ENCODE measurements around the gene ST6GALNAC1. TPM values are rescaled to one million over a fixed set of nuclear protein-coding genes. Genes with fewer than 3 reads are reported as not detected.

Gene ST6GALNAC1
- total RNA-seq, 1 experiment from 2014 or later: not detected

DNA sequence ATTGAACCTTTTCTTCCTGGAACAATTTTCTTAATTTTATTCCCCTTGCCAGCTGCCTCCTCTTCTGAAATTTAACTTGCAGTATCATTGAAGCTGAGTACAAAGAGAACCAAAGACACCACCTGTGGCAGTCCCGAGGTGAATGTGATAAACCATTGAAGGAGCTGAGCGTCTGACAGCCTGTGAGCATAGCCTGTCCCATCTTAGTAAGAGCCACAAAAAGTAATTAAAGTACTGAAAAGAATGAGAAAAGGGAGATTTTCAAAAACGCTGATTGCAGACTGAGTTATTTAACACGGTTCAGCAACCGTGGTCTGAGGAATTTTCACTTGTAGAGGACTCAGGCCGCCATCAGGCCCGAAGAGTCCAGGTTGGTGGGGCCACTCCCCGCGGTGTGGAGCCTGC lies 27.2 kb upstream of the ST6GALNAC1 start:
- H3K9me2 ChIP-seq (ENCODE audit: insufficient read depth): no peaks in the 10 kb centered on the region
- BruUV-seq (replicated peaks): no TSS peak
- H3K27me3 ChIP-seq (ENCODE audit: insufficient read depth, low read length): no peaks in the 10 kb centered on the region
- peak overlapping the region; percentile 78 for H3K4me2 ChIP-seq (ENCODE audit: low read length)
- ChIA-PET RAD21 (ENCODE audit: low non-redundant PET in 1 of 2, low total read pairs in 2 of 2, uncharacterized antibody in 2 of 2, unreplicated experiment in 2 of 2) (interaction anchor here in 1 of 2 experiments (1.5 kb wide), 1 partner anchor 57 kb away, joined by 3 read pairs; no protein-coding TSS in a partner anchor), POLR2A (interaction anchor here (1.0 to 2.2 kb wide), 14 partner anchors 8 to 168 kb away, joined by 3 to 17 read pairs (median 4); partner anchors contain the start of gene MFSD11), CTCF (interaction anchor here (0.9 to 3.8 kb wide), 5 partner anchors 10 to 148 kb away, joined by 3 to 33 read pairs (median 6); no protein-coding TSS in a partner anchor)
- ATAC-seq (no peak), DNase-seq (ENCODE audit: low read depth, low spot score) (no peak)
- H3K9ac ChIP-seq (ENCODE audit: low read length): peak overlapping the region; percentile 66
- H2AFZ ChIP-seq (ENCODE audit: low read depth, low read length, poor library complexity, severe bottlenecking): peak overlapping the region; percentile 51
- H3K36me3 ChIP-seq (ENCODE audit: control insufficient read depth in 1 of 2, insufficient read depth in 2 of 2, low read length in 2 of 2): no peaks in the 10 kb centered on the region; a peak in 1 of 4 replicates
- H3K27ac ChIP-seq (ENCODE audit: low read depth, low read length): peak overlapping the region; percentile 79
- H3K79me2 ChIP-seq (ENCODE audit: insufficient read depth, low read length): no peaks in the 10 kb centered on the region
- peak overlapping the region; percentile 49 to 82 for H3K4me3 ChIP-seq (replicated peaks in 1 of 2; ENCODE audit: low read depth in 1 of 2, low read length in 2 of 2)
- H4K20me1 ChIP-seq (ENCODE audit: insufficient read depth): no peaks in the 10 kb centered on the region
- intact Hi-C loops (cut with micrococcal nuclease): no loop called here
- no peaks in the 10 kb centered on the region for H3K9me3 ChIP-seq (ENCODE audit: control insufficient read depth in 1 of 2, insufficient read depth in 1 of 2, low read depth in 1 of 2, low read length in 2 of 2)
- H3K4me1 ChIP-seq (ENCODE audit: control insufficient read depth in 1 of 2, insufficient read depth in 2 of 2, low read length in 2 of 2): peaks cover 21% of the 10 kb centered on the region in 2 experiments
- TF ChIP-seq POLR2AphosphoS5 (IDR thresholded peaks at IDR 0.05; ENCODE audit: low read depth, low read length) (no peak), CBX3 (IDR thresholded peaks at IDR 0.05; ENCODE audit: low read depth) (no peak), TCF7L2 (IDR thresholded peaks at IDR 0.05; ENCODE audit: borderline replicate concordance, extremely low read depth, insufficient read depth, insufficient read length) (no peak), EGR1 (IDR thresholded peaks at IDR 0.05; ENCODE audit: low read depth) (no peak), POLR2A (IDR thresholded peaks at IDR 0.05; ENCODE audit: borderline replicate concordance, extremely low read depth, insufficient read depth, insufficient read length) (no peak), SP1 (IDR thresholded peaks at IDR 0.05; ENCODE audit: low read depth) (no peak), RAD21 (IDR thresholded peaks at IDR 0.05; ENCODE audit: low read depth) (no peak), ELF1 (IDR thresholded peaks at IDR 0.05; ENCODE audit: borderline replicate concordance, low read depth) (no peak), SRF (IDR thresholded peaks at IDR 0.05; ENCODE audit: low read depth) (no peak), EZH2 (IDR thresholded peaks at IDR 0.05) (no peak), ZFX (IDR thresholded peaks at IDR 0.05) (no peak), EZH2phosphoT487 (IDR thresholded peaks at IDR 0.05; ENCODE audit: borderline replicate concordance) (no peak), YY1 (IDR thresholded peaks at IDR 0.05; ENCODE audit: extremely low read depth, insufficient replicate concordance, low read depth, low read length) (no peak), JUND (IDR thresholded peaks at IDR 0.05) (no peak)
- TF ChIP-seq, protein P1, sequence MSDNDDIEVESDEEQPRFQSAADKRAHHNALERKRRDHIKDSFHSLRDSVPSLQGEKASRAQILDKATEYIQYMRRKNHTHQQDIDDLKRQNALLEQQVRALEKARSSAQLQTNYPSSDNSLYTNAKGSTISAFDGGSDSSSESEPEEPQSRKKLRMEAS (IDR thresholded peaks at IDR 0.05): no peak
- TF ChIP-seq, protein P2, sequence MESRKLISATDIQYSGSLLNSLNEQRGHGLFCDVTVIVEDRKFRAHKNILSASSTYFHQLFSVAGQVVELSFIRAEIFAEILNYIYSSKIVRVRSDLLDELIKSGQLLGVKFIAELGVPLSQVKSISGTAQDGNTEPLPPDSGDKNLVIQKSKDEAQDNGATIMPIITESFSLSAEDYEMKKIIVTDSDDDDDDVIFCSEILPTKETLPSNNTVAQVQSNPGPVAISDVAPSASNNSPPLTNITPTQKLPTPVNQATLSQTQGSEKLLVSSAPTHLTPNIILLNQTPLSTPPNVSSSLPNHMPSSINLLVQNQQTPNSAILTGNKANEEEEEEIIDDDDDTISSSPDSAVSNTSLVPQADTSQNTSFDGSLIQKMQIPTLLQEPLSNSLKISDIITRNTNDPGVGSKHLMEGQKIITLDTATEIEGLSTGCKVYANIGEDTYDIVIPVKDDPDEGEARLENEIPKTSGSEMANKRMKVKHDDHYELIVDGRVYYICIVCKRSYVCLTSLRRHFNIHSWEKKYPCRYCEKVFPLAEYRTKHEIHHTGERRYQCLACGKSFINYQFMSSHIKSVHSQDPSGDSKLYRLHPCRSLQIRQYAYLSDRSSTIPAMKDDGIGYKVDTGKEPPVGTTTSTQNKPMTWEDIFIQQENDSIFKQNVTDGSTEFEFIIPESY (IDR thresholded peaks at IDR 0.05; ENCODE audit: extremely low read depth, insufficient replicate concordance, low read length): no peak
- TF ChIP-seq, protein P3, sequence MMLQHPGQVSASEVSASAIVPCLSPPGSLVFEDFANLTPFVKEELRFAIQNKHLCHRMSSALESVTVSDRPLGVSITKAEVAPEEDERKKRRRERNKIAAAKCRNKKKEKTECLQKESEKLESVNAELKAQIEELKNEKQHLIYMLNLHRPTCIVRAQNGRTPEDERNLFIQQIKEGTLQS (IDR thresholded peaks at IDR 0.05): no peak
- TF ChIP-seq, protein P4, sequence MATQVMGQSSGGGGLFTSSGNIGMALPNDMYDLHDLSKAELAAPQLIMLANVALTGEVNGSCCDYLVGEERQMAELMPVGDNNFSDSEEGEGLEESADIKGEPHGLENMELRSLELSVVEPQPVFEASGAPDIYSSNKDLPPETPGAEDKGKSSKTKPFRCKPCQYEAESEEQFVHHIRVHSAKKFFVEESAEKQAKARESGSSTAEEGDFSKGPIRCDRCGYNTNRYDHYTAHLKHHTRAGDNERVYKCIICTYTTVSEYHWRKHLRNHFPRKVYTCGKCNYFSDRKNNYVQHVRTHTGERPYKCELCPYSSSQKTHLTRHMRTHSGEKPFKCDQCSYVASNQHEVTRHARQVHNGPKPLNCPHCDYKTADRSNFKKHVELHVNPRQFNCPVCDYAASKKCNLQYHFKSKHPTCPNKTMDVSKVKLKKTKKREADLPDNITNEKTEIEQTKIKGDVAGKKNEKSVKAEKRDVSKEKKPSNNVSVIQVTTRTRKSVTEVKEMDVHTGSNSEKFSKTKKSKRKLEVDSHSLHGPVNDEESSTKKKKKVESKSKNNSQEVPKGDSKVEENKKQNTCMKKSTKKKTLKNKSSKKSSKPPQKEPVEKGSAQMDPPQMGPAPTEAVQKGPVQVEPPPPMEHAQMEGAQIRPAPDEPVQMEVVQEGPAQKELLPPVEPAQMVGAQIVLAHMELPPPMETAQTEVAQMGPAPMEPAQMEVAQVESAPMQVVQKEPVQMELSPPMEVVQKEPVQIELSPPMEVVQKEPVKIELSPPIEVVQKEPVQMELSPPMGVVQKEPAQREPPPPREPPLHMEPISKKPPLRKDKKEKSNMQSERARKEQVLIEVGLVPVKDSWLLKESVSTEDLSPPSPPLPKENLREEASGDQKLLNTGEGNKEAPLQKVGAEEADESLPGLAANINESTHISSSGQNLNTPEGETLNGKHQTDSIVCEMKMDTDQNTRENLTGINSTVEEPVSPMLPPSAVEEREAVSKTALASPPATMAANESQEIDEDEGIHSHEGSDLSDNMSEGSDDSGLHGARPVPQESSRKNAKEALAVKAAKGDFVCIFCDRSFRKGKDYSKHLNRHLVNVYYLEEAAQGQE (IDR thresholded peaks at IDR 0.05; ENCODE audit: low read depth): no peak

Data from HCT116 (cell line).